HG02678 (cell line): Measurements from ENCODE around the gene PROC.

Experiments
- ATAC-seq: cut with Tn5 transposase; IDR thresholded peaks from one replicate; pipeline ENCODE4 v1.9.1; 2021; ENCODE audit warnings: mild to moderate bottlenecking, moderate library complexity; ENCODE audit not compliant: unreplicated experiment

PROC gene

DNA sequence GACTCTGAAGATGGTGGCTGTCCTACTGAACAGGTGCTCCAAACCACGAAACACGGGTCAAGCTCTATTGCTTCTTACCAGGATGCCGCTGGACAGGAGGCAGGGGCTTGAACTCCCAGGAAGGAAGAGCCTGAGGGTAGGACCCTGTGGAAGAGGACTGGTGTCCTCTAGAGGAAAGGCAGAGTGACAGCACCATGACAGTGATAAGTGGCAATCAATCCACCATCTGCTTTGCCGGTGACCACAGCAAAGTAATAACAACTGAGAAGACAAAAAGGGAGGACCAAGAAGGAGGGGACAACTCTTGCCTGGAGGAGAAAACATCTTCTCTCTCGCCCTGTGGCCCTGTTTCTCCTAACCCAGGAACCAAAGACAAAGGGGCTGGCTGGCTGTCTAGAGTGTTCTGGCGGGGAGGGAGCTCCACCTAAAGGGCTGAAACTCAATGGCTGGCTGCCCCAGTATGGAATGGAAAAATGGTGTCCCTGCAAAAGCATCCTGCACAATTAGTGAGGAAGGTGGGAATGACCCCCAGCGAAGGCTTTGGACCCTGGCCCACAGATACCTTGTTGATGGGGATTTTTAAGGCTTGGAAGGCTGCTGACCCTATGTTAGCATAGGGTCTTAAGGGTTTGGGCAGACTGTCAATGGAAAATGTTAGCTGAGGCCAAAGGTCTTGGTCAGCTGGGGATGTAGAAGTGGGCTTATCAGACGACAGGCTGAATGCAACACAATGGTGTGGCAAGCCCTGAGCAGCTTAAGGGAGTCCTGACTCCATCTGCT, 35.4 kb downstream of the PROC start:
- ATAC-seq = no peak

GRCh38 chr2:127454595-127455565, 36.7 kb downstream of the PROC start:
- no peak for ATAC-seq

DNA sequence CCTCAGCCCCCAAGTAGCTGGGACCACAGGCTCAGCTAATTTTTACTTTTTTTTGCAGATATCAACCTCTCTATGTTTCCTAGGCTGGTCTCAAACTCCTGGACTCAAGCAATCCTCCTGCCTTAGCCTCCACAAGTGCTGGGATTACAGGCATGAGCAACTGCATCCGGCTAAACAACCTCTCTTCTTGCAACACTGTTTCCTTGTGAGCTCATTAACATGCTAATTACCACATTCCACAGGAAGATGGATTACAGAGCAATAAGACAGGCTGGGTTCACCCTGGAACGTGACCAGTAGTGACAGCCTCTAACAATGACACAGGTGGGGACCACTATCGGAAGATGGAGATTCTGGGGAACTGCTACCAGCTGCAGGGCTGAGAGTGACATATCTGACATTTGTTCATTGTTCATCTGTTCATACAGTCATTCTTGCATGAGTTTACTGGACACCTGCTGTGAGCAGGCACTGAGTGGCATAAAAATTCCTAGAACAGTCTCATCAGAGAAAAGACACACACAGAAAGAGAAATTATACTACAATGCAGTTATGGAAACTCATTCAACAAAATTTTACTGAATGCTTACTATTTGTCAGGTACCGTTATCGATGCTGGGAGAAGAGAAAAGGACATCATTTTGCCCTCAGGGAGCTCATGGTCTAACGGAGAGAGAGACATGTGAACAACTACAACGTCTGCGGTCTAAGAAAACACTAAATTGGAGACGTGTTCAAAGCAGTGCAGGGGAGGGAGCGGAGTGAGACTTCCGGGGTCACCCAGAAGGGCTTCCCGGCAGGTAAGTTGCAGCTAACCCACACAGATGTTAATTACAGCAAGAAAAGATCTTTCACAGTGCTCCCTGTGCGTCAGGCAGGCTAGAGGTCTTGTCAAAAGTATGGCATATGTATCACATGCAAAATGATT, 37.6 kb downstream of the PROC start:
- no peak for ATAC-seq

GRCh38 chr2:127456960-127457359, 38.7 kb downstream of the PROC start:
- ATAC-seq = no peak

DNA sequence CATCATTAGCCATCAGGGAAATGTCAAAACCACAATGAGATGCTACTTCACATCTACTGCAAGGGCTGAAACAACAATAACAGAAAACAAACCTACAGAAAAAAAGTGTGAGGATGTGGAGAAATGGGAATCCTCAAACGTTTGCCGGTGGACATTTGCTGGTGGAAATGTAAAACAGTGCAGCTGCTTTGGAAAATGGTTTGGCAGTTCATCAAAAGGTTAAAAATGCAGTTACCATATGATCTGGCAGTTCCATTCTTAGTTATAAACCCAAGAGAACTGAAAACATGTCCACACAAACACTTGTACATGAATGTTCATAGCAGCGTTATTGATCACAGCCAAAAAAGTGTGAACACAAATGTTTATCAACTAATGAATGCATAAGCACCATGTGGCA, 44.2 kb downstream of the PROC start:
- ATAC-seq = no peak

GRCh38 chr2:127463155-127463991, 45.1 kb downstream of the PROC start:
- ATAC-seq = no peak

DNA sequence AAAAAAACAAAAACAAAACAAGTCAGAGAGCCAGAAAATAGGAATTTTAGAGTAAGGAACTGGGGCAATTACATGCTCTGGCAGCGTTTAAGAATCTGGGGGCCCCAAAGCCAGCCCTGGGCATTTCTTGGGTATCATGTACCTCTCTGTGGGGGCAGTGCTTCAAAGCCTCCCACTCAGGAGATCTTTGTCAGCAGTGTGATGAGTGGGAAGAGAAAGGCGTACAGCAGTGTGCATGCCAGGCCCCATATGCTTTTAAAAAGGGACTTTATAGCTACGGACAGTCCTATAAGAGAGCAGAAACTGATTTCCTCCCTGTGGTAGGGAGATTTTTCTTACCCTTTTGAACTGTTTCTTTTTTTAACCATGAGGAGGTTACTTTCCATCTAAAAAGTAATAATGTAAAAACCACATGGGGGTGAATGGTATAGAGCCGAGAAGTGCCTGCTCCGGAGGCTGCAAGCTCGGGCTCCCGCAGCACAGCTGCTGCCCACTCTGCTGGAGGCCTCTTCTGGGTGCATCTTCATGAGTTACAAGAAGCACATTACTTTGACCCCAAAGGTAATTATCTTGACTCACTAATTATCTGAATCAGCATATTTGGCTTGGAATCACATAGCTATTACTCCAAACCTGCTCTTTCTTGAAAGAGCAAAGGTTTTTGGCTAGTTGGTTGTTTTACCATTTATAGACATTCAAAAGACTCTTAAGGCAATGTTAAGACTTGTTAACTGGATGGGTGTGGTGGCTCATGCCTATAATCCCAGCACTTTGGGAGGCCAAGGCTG, 46.4 kb downstream of the PROC start:
- no peak for ATAC-seq

- no peak for ATAC-seq
These were observed 47.0 kb downstream of the PROC start for GRCh38 chr2:127465258-127465657.

- no peak for ATAC-seq
These were observed 50.8 kb downstream of the PROC start for GRCh38 chr2:127469051-127469450.

GRCh38 chr2:127469974-127470373, 51.7 kb downstream of the PROC start:
- ATAC-seq = no peak

GRCh38 chr2:127471286-127471988, 53.2 kb downstream of the PROC start:
- ATAC-seq = no peak

DNA sequence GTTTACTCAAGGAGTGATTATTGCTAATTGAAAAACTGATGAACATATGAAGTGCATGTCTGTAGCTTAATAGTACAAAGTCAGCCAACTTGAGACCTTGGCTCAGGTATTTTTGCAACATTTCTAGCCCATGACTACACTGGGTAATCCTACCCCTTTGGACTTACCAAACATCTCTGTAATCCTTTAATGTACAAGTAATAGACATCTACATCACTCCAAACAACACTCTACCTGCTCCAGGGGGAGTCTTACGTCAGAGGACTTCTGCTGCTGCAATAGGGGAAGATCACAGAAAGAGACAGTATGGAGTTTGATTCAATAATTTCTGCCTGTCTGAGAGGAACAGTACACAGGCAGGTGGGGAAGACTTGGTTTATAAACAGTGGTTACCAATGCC, 54.0 kb downstream of the PROC start:
- ATAC-seq = no peak

DNA sequence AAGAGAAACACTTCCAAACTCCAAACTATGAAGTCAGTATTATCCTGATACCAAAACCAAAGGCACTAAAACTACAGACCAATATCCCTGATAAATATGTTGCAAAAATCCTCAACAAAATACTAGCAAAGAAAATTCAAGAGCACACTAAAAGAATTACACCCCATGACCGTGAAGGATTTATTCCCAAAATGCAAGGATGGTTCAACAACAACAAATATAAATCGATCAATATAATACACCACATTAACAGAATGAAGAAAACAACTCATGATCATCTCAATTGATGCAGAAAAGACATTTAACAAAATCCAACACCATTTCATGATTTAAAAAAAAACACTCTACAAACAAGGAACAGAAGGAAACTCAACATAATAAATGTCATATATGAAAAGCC, 57.6 kb downstream of the PROC start:
- ATAC-seq = no peak
